Umbilical cord (tissue), 2 donors: ENCODE measurements around the gene DNAAF8. TPM values are rescaled to one million over a fixed set of nuclear protein-coding genes. Genes with fewer than 3 reads are reported as not detected.

ENCODE experiments used
- DNase-seq: peaks from one replicate; pipeline ENCODE4 v3.0.0-alpha.2; 2015; ENCODE audit warnings: low spot score
- total RNA-seq: library from RNA; depleted of rRNA; stranded (reverse); fragments of >200 nt; gene quantifications from one replicate; pipeline ENCODE4 v1.2.3, GENCODE V29; 2014; ENCODE audit warnings: low replicate concordance; ENCODE audit not compliant: insufficient read depth

The DNAAF8 gene
- total RNA-seq, 1 donor from 2014 or later: 0.24 TPM

- DNase-seq: no peak
Observed at GRCh38 chr16:4695473-4696171, 38.7 kb upstream of the DNAAF8 start.

GRCh38 chr16:4696172-4696904 is 38.0 kb upstream of the DNAAF8 start:
- DNase-seq: no peak

DNA sequence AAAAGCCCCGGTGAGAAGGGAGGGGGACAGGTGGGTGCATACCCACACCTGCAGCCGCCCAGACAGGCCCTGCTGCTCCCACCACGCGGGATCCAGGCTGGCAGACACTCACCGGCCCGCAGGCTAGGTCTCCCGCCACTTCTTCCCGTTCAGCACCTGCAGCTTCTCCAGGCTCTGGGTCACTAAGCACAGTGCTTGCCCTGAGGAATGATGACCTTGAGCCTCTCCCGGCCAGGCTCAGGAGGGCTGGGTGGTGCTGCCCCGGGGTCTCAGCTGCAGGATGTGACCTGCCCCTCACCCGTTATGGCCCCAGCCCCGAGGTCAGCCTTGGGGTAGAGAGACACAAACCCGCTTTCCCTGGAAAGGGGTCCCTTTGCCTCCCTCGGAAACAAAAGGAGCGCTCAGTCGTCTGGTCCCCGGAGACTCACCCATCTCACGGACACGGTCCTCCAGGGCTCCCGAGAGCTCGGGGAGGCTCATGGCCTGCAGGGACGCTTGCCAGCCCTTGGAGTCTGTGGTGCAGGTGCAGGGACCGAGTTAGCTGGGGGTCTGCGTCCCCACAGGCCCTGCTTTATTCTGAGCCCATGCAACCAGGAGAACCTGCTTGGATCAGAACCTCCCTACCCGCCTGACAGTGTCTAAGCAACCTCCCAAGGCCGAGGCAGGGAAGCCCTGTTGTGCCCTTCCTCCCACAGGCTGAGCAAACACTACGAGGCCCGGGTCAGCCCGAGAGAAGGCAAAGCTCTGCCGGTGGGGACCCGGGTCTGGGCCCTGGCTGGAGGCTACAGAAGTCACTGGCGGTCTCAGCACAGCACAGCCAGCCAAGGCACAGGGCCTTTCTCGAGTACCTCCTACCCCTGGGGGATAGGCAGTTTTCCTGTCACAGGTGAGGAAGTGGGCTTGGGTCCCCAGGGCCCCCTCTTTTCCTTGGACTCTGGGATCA is 37.2 kb upstream of the DNAAF8 start:
- no peak for DNase-seq

- no peak for DNase-seq
Observed at GRCh38 chr16:4697848-4698291, 36.5 kb upstream of the DNAAF8 start.

DNA sequence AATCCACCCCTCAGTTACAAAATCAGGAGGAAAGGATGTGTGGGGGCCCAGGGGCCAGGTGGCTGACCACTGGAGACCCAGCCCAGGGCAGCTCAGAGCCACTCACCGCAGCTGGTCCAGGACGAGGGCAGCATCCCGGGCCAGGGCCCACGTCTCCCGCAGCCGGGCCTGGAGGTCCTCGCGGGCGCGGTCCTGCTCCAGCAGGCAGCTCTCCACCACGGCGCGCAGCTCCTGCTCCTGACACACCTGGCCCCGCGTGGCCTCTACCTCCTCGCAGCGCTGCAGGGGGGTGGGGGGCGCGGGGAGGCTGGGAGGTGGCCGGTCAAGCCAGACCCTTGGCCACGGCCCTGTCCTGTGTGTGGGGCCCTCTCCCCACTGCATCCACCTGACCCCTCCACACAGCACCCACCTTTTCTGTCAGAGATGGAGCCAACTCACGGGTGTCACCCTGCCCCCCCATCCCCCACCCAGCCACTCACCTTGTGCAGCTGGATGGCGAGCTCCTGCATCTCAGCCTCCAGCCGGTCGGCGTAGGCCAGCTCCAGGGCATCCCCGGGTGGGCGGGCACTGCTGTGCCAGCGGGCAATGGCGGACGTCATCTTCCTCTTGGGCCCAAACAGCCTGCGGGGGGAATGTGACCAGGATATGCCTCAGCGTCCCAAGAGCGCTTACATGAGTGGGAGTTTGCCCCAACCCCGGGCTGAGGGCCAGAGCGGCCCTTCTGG is 35.9 kb upstream of the DNAAF8 start:
- no peak for DNase-seq

DNA sequence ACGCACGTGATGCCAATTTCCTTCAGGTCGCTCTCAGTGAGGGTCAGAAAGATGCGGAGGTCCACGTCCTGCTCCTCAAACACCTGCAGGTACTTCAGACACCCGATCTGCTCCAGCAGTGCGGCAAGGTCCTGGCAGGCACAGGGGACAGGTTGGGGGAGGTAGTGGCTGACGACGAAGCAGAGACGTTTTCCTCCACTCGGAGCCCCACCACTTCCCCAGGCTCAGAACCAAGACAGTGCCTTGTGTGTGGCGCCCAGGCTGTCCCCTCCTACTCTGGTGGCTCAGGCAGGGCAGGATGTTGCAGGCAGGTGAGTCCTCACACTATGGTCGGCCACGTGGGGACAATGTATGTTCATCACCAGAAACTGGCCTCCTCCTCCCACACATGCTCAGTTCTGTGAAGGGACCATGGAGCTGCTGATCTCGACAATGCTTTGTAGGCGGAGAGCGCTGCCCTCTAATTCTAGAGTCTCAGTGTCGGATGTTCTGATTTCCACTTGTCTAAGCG is 35.2 kb upstream of the DNAAF8 start:
- no peak for DNase-seq

- no peak for DNase-seq
Observed at GRCh38 chr16:4700380-4700996, 33.8 kb upstream of the DNAAF8 start.

- no peak for DNase-seq
Observed at GRCh38 chr16:4700997-4701743, 33.2 kb upstream of the DNAAF8 start.

GRCh38 chr16:4701791-4702465 is 32.4 kb upstream of the DNAAF8 start:
- DNase-seq: no peak

- no peak for DNase-seq
Observed at GRCh38 chr16:4702466-4702808, 31.9 kb upstream of the DNAAF8 start.

- no peak for DNase-seq
Observed at GRCh38 chr16:4703906-4704305, 30.4 kb upstream of the DNAAF8 start.

- no peak for DNase-seq
Observed at GRCh38 chr16:4704491-4704890, 29.8 kb upstream of the DNAAF8 start.

GRCh38 chr16:4704913-4705312 is 29.4 kb upstream of the DNAAF8 start:
- no peak for DNase-seq

DNA sequence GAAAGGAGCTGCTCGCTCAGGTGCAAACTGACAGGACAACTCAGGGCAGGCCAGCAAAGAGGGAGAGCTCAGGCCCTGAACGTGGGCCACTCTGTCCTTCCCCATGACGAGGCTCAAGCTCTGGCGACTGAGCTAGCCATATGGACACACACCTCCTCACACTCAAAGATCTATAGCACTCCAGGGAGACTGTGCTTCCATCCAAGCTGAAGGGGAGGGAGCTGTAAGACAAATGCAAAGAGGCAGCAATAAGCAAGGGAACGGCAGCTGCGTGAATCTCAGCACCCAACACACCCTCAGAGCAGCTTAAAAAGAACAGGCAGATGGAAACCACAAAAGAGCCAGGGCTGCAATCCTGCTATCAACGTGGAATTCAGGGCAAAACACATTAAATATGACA is 27.5 kb upstream of the DNAAF8 start:
- no peak for DNase-seq

GRCh38 chr16:4709481-4709880 is 24.9 kb upstream of the DNAAF8 start:
- DNase-seq: no peak

GRCh38 chr16:4713663-4714501 is 20.5 kb upstream of the DNAAF8 start:
- no peak for DNase-seq

GRCh38 chr16:4714996-4715395 is 19.3 kb upstream of the DNAAF8 start:
- DNase-seq: no peak

DNA sequence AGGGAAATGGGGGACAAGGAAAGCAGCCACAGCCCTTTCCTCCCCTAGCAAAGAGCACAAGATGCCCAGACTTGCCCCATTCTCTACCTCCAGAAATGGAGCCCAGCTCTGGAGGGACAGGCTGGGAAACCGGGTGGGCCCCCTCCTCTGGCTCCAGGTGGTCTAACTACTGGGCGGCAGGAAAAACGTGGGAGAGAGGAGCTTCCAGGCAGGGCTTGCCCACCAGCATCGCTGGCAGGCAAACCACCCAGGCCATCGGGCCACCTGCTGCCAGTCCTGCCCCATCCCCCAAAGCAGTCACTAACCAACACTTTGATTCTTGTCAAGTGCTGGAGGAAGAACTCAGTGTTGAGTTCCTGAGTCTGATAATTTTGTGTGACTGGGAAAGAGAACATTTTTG is 15.9 kb upstream of the DNAAF8 start:
- no peak for DNase-seq
